NCI-H2171 (cell line): ENCODE results near the gene TMCO1.
"Not testable (repeated sequence)": the region's sequence is repeated elsewhere in the genome, so short reads cannot be mapped to it uniquely, and the experiment has no call there.

Experiments
- DNase-seq: peaks from one replicate; lab custom pipeline; 2025; lab: John Stamatoyannopoulos, UW

The TMCO1 gene

GRCh38 chr1:165686971-165687433, 81.7 kb downstream of the TMCO1 start:
- no peak for DNase-seq

GRCh38 chr1:165686121-165686970, 82.3 kb downstream of the TMCO1 start:
- no peak for DNase-seq

GRCh38 chr1:165683848-165684485, 84.7 kb downstream of the TMCO1 start:
- DNase-seq, result no peak

GRCh38 chr1:165680773-165681172, 87.9 kb downstream of the TMCO1 start:
- not testable (repeated sequence) for DNase-seq

GRCh38 chr1:165680303-165680702, 88.4 kb downstream of the TMCO1 start:
- DNase-seq, result no peak

GRCh38 chr1:165679282-165680036, 89.2 kb downstream of the TMCO1 start:
- no peak for DNase-seq

GRCh38 chr1:165678509-165678908, 90.2 kb downstream of the TMCO1 start:
- no peak for DNase-seq
